GM19239 (cell line): ENCODE results near the gene GRIP2.

Experiments
- DNase-seq: peaks from one replicate; pipeline ENCODE4 v3.0.0; 2011; ENCODE audit warnings: low spot score; ENCODE audit not compliant: insufficient read length
- FAIRE-seq: peaks from 2 replicates; lab custom pipeline; 2011; peaks lifted over from hg19 to GRCh38; lab: Jason Lieb, UNC

GRIP2 gene

DNA sequence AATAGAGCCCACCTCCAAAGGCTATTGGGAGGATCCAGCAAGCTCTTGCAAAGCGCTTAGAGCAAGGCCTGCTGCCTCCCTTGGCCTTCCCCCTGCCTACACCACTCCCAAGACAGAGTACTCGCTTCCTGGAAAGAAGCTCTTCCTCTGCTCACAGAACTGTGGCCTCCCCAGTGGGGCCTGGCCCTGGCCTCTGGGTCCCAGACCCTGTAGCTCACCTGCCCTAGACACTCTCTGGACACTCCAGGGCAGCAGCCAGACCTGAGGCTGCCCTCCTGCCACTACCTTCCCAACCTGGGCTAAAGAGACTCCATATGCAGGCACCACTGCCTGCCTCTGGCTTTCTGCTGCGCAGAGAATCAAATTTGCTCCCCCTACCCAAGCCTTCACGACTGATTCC, 49.9 kb downstream of the GRIP2 start:
- no peak for DNase-seq

DNA sequence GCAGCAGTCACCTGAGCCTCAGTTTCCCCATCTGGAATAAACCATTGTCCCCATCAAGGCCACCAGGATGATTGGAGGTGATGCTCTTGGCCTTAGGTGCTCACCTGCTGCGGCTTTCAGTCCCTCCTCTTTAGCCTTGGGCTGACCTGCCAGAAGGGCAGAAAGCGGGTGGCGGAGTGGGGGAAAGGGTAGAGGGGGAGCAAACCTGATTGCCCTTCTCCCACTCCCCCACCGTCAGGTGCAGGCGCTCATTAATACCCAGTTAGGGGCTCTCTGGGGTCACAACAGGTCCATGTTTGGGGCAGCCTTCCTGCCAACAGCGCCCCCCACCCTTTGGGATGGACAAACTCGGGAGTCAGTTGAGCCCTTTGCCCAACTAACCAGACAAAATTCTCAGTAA, 50.5 kb downstream of the GRIP2 start:
- DNase-seq (no peak), FAIRE-seq (no peak)

More for the DNA sequence above, 49.9 kb downstream of the GRIP2 start:
- FAIRE-seq, result no peak

DNA sequence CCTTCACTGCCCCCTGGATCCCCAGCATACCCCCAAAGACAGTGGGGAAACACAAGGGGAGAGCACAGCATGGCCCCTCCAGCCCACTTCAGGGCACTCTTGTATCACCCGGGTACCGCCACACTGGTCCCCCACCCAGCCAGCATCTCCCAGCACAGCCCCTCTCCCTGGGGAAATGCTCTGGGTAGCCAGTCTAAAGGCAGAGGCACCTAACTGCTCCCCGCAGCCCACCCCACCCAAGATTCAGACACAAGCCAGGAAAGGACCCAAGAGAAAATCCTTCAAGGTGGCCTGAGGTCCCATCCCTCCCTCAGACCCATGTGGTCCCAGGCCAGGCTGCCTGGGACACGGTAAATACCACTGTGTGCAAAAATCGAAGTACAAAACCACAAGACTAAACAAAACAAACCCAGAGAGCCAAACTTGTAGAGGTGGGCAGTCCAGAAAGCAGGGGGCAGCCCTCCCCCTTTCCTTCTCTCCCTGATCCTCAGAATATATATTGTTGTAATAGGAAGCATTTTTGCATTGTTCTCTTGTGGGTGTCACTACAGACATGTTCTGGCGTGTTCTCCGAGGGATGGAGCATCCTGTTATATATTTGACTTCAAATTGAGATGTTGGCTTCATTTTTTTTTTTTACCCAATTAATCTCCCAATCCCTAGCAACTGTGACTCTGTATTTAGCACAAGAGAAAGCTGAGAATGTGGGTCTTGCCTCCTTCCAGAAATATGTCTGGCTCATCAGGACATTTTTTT, 51.7 kb downstream of the GRIP2 start:
- DNase-seq, result no peak
- no peak for FAIRE-seq

DNA sequence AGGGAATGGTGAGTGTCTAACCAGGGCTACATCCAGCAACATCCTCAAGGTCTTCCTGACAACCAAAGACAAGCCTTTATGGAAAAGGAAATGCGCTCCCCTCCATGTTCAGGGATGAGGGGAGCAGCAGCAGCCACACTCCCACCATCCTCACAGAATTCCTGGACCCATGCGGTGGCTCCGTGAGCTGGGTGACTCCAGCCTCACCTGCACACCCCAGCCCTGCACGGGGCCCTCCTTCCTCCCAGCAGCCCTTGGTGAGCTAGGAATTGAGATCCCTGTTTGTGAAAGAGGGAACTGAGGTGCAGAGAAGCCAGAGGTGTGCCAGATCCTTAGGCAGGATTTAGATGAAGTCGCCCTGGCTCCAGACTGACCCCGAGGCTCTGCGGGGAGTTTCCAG, 52.3 kb downstream of the GRIP2 start:
- no peak for DNase-seq
- no peak for FAIRE-seq

DNA sequence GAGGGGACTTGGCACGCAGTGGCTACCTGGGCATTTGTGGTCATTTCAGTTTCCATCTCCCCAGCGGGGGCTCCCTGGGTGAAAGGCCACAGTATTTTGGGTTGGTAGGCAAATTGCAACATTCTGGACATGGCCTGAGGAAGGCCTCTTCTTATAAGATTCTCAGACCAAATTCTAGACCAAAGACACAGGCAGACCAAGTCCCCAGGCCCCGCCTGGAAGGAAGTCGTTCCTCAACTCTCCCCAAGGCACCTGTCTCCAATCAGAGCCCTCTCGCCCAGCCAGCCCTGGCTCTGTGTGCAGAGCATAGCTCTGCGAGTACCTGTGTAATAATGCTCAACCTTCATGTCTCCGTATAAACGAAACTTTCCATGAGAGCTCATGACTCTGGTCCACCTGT, 53.1 kb downstream of the GRIP2 start:
- no peak for DNase-seq
- no peak for FAIRE-seq

DNA sequence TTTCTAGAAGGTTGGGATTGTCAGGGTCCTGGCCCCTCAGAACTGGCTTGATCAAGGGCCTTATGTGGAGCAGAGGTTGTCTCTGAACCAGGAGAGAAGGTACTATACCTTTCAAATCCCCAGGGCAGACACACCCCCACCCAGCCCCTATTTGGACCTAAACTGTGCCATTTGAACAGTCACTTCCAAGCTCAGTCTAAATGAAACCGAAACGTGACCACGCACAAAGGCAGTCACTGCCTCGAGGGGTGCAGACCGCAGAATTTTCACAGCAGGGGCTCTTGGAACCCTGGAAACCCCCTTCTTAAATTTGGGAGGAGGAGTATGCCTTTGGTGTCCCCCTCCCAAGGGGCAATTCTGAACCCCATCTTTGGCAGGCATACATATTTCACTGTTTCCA, 53.7 kb downstream of the GRIP2 start:
- FAIRE-seq (no peak), DNase-seq (no peak)

DNA sequence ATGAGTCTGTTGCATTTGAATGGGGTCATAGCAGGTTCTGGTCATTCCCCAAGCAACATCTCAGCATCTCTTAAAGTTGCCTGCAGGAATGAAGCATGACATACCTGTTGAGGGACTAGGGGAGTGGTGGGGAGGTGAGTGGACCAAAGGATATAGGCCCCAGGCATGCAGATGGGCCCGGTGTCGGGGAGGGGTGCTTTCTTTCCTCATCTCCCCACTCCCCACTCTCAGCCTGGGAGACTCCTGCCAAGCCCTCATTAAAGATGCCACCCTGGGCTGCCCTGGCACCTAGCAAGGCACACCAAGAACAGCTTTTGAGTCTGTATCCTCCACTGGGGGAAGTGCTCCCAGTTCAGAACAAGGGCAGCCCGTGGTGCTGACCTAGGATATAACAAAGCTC, 54.2 kb downstream of the GRIP2 start:
- DNase-seq (no peak), FAIRE-seq (no peak)

DNA sequence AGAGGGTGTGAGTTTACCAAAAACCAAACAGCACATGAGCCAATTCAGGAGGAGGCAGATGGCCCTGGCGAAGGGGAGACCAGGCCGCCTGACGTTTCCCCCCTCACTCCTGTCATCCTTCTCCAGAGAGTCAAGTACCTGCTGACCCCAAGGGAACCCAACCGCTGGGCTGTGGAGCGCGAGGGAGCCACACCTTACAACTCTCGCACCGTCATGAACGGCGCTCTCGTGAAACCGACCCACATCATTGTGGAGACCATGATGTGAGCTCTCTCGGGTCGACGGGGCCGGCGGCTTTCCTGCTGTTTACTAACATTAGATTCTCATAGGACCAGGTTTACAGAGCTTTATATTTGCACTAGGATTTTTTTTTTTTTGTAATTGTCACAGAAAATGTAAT, 55.4 kb downstream of the GRIP2 start:
- DNase-seq (no peak), FAIRE-seq (no peak)

DNA sequence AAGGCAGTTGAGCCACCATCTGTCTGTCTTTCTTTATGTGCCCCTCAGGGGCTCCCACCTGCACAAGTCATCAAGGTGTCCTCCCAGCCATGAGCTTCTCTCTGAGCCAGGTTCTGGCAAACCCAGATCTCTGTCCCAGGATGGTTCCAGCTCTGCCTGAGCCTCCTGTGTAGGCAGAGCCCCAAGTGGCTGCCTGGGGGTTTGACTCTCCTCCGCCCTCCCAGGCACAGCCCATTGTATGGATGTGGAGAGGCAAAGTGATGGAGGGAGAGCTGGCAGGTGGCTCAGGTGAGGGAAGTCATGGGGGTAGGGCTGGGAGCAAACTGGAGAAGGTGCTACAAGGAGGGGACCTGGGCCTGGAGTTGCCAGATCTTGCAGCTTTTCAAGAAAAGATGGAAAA, 56.9 kb downstream of the GRIP2 start:
- DNase-seq (no peak), FAIRE-seq (no peak)

DNA sequence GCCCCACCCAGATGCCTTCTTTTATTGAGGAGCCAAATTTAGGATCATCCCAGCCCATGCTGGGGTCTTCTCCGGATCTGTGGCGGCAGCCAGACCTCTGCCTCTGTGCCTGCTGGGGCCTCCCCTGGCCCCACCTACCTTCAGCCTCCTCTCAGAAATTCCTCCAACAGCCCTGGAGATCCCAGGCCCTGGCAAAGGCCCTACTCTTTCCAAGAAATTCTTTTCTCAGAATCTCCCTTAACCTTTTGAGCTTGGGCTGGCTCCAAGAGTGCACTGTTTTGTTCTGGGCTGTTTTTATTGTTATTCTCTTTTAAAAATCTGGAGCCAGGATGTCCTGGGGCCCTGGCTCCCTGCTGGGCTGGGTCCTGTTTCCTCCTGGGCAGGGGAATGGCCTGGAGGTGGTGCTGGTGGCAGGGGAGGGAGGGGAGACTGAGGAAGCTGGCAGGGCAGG, 57.8 kb downstream of the GRIP2 start:
- DNase-seq (no peak), FAIRE-seq (no peak)

DNA sequence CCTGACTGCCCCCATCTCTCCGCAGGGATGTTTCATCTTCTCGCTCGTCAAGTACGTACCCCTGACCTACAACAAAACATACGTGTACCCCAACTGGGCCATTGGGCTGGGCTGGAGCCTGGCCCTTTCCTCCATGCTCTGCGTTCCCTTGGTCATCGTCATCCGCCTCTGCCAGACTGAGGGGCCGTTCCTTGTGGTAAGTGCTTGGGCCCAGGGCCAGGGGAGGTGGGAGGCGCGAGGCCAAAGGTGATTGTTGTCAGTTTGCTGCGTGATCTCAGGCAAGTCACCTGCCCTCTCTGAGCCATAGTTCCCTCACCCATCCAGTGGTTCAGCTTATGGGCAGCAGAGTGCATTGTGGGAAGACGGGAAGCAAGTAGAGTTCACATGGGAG, 58.5 kb downstream of the GRIP2 start:
- DNase-seq, result no peak
- FAIRE-seq, result no peak

DNA sequence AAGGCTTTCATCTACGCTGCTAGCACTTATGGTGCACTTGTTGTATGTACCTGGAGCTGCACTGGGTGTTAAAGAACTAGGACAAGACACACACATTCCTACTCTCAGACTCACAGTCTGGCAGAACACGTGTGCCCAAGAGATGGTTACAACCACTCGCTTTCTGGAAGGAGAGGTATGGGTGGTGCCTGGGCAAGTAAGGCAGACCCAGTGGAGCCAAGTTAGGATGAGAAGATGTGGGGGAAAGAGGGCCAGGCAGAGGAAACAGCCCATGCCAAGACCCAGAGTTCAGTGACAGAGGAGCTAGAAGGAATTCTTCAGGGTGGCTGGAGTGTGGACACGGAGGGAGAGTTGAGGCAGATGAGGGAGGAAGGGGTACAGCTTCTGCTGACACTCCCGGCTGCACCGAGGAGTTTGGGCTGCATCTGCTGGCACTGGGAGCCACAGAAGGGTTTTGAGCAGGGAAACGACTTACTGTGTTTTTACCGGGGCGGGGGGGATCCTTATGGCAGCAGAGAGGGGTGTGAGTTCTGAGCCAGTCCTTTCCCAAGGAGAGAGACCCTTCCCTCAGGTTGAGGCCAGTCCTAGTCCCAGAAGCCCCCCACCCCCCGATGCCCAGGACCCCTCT, 59.0 kb downstream of the GRIP2 start:
- FAIRE-seq (no peak), DNase-seq (no peak)

DNA sequence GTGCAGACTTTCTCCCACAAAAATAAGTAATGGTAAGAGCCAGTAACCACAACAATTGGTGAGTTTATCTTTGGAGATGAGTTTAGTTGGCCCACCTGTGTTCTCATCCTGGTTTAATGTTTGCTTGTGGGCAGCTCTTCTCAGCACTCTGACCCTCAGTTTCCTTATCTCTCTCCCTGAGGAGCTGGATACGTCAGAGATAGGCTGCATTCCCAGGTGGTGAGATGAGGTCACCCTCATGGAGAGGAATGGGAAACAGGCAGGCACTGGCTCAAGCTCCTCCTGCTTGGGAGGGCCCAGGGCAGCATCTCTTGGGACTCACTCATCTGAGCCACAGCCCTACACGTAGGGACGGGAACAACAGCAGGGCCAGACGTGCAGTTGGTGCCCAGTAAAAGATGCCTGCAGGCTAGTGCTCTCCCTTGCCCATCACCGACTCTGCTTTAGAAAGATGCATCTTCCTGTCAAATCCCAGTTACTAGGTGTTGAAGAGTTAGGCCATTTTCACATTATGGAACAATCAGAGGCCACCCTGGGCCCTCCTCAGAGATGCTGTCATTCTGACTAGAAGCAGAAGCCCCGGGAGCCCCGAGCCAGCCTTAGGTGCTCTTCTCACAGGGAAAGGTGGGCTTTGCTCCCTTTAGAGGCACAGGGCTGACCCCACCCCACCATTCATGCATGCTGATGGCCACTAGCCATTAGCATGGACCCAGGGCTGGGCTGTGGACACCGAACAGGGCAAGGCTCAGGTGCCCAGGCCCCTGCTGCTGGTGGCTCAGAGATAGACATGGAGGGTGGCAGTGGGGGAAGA, 59.7 kb downstream of the GRIP2 start:
- DNase-seq, result no peak
- no peak for FAIRE-seq

DNA sequence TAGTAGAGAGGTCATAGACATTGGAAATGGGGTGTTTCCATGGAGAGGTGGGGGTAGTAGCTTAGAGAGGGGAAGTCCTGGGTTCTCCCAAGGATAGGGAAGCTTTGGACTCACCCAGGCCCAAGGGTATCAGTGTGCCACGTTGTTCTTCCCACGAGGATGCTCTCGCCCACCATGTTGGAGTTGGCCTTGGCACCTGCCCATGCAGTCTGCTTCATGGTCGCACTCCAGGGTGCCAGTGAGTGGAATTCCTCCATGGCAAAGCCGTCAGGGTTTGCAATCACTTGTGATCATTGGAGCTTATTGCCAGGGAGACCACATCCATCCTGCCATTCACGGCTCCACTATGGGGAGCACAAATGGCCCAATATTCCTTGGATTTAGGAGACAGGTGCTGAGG, 60.6 kb downstream of the GRIP2 start:
- DNase-seq (no peak), FAIRE-seq (no peak)

DNA sequence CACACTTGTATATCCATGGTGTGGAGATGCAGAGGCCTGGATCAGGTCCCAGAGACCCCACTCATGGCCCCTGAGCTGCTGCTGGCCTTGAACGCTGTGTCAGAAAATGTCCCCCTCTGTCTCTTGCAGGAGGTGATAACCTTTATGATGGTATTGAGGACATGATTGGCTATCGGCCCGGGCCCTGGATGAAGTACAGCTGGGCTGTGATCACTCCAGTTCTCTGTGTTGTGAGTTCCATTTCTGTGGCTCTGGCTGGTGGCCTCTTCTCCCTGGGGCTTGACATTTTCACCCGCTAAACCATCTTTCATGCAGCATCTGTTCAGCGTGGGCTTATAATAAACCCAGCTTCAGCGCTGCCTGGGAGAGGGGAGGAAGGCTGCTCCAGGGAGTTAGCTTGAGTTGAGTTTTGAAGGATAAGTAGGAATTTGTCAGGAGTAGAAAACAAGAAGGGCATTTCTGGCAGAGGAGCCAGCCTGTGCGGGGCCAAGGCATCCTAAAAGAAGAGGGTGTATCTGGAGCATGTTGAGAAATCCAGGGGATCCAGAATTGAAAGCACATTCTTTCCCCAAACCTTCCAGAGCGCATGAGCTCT, 61.1 kb downstream of the GRIP2 start:
- FAIRE-seq, result no peak
- no peak for DNase-seq

DNA sequence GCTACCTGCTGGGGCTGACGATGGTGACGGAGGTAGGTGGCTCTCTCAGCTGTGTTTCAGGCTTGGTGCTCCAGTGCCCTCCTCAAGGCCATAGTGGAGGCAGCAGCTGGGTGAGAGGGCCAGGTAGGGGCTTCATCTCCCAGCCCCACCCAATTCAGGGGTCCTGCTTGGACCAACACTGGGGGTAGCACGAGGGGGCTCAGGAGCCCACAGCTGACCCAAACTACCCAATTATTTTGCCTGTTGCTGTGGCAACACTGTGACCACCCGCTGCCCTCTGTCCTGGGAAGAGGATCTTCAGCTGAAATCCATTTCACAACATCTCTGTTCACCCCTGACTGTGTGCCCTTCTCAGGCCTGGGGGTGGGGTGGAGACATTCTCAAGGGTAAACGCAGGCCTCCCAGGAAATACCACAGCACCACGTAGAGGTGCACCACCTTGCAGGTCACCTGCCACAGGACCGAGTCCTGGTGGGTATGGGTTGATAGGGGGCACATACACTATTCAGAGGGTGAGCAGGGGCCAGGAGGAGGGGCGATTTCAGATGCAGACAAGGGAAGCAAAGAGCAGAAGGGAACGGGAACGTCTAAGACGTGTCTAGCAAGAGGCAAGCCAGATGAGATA, 62.7 kb downstream of the GRIP2 start:
- FAIRE-seq (no peak), DNase-seq (no peak)

DNA sequence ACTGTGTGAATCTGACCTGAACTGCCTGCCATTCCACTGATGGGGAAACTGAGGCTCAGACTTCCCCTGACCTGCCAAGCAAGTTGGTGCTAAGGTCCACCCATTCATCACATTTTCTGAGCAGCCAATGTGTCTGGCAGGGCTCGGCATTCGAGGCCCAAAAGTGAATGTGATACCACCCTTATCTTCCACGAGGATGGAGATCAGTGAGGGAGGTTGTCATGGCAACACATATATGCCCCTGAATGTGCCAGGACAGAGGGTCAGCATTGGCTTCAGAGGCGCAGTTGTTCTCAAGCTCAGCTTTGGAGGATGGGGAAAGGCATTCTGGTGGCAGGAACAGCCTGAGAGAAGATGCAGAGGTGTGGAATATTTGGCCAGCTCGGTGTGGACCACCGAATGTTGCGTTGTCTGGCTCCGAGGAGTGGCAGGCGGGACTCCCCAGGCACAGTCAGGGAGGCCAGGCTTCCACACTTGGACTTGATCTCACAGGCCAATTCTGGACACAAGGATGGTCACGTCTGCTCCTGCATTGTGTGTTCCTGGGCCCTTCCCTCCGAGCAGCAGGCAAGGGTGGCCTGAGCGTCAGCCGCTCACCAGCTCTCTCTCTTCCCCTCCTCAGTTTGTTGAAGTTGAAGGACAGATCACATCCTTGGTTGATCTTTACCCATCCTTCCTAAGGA, 63.4 kb downstream of the GRIP2 start:
- FAIRE-seq, result no peak
- no peak for DNase-seq

DNA sequence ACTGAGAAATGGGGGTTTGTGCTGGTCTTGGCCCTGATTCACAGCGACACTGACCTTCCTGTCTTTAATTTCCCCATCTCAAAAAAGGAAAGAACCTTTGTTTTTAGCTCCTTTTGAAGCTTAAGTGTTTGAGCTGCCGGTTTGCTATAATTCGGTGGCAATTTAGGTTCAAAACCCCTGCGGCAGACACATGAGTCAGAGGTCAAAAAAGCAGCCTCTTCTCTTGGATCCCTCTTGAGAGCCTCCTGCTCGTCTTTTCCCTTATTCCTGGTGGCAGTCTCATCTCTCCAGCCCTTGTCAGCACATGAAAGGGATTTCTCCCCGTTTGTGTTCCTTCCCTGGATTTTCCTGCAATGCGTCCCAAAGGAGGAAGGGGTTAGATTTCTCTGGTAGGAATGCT, 64.5 kb downstream of the GRIP2 start:
- DNase-seq (no peak), FAIRE-seq (no peak)

DNA sequence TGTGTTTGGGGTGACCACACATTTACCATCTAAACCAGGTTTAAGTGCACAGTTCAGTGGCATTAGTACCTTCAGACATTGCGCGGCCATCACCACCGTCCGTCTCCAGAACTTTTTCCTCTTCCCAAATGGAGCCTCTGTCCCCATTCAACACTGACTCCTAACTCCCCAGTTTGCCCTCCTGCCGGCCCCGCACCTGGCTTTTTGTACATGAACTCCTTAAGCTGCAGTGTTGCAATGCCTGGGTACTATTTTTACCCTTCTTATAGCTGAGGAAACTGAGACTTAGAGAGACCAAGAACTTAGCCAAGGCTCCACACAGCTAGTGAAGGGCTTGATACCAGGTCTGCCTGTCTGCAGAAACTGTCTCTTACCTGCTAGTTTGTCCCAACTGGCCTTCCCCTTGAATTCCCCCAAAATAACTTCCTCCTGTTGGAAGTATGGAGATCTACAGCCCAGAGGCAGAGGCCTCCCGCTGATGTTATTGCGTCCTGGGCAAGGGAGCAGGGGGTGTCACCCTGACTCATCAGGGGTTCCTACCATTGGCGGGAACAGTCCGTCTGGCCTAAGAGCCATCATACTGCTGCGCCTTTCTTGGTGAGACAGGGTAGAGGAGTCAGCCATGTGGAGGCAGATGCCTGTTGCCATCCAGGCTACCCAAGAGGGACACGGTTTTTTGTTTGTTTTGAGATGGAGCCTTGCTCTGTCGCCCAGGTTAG, 65.6 kb downstream of the GRIP2 start:
- DNase-seq (no peak), FAIRE-seq (no peak)
